ENCODE results near the gene SKA1.

SKA1 gene

DNA sequence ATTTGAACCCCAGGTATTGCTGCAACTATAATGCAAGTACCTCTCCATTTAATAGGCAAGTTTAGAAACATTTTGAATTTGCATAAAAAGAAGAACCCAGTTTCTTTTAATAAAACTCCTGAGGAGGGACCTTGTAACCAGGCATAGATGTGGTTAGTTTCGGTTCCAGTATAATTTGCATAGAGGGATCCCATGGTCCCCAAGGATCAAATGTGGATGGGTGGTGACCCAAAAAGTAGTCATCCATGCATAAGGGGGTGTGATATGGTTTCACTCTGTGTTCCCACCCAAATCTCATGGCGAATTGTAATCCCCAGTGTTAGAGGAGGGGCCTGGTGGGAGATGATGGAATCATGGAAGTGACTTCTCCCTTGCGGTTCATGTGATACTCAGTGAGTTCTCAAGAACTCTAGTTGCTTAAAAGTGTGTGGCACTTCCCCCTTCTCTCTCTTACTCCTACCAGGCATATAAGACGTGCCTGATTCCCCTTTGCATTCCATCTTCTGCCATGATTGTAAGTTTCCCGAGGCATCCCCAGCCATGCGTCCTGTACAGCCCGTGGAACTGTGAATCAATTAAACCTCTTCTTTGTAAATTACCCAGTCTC lies 40.2 kb upstream of the SKA1 start:
- H2BK120ac ChIP-seq (ENCODE audit: insufficient read depth, low read length, poor library complexity): no peak overlapping the region
- no peaks in the 10 kb centered on the region for H3K79me2 ChIP-seq (ENCODE audit: control insufficient read depth, insufficient read depth, low read length, poor library complexity)
- H3K79me1 ChIP-seq (ENCODE audit: low read length): no peaks in the 10 kb centered on the region
- no peak overlapping the region for H3K23ac ChIP-seq (ENCODE audit: low read length)
- H2BK5ac ChIP-seq (ENCODE audit: low read depth, low read length, poor library complexity): no peak overlapping the region
- no peak overlapping the region for H2BK12ac ChIP-seq (ENCODE audit: low read length)
- H3K4me3 ChIP-seq (ENCODE audit: low read depth, low read length): no peak overlapping the region
- DNase-seq: no peak
- H3K18ac ChIP-seq (ENCODE audit: low read length): no peak overlapping the region
- no peak overlapping the region for H4K91ac ChIP-seq (ENCODE audit: low read depth, low read length)
- no peak overlapping the region for H3K9ac ChIP-seq (ENCODE audit: low read length)
- H3K14ac ChIP-seq (ENCODE audit: low read length): no peak overlapping the region
- no peak overlapping the region for H3K27ac ChIP-seq (ENCODE audit: low read depth, low read length)
- no peaks in the 10 kb centered on the region for H3K9me3 ChIP-seq (ENCODE audit: insufficient read depth, low read depth, low read length)
- no peak overlapping the region for H4K8ac ChIP-seq (ENCODE audit: low read depth, low read length)
- H3K27me3 ChIP-seq (ENCODE audit: insufficient read depth, low read length): no peaks in the 10 kb centered on the region
- no peak overlapping the region for H2AK5ac ChIP-seq (ENCODE audit: low read length)
- no CpG with 5 or more reads among the region's 7 CpGs for WGBS (ENCODE audit: extremely low coverage, insufficient coverage, insufficient read length)
- H3K4ac ChIP-seq (ENCODE audit: low read depth, low read length): no peak overlapping the region
- H3K36me3 ChIP-seq (ENCODE audit: control insufficient read depth in 1 of 2, insufficient read depth in 2 of 2, low read length in 2 of 2): no peaks in the 10 kb centered on the region
- no peak overlapping the region for H2AFZ ChIP-seq (ENCODE audit: insufficient read depth, low read length, poor library complexity)
- no peak overlapping the region for H3K4me2 ChIP-seq (ENCODE audit: low read length)
- no peak overlapping the region for H4K12ac ChIP-seq (ENCODE audit: low read depth, low read length)
- H3K4me1 ChIP-seq (ENCODE audit: control insufficient read depth in 1 of 2, insufficient read depth in 2 of 2, low read length in 2 of 2): no peaks in the 10 kb centered on the region

DNA sequence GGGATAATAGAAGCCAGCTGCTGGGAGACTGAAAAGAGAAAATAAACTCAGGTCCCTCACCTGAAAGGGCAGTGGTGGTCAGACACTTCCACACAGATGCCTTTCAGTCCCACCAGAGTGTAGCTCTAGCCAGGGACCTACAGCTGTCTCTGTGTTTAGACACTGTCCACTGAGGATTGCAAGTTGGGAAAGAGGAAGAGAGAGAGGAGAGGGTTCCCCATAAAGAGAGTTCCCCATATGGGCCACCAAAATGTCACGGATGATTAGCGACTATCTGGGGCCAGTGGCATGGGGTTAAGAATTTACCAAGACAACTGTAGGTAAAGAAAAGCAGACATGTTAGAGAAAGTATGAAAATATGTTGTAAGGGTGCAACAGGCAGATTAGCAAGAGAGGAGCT lies 36.7 kb upstream of the SKA1 start:
- Histone ChIP-seq H3K79me2 (ENCODE audit: control insufficient read depth, insufficient read depth, low read length, poor library complexity) (no peaks in the 10 kb centered on the region), H3K79me1 (ENCODE audit: low read length) (no peaks in the 10 kb centered on the region), H3K23ac (ENCODE audit: low read length) (no peak overlapping the region), H3K27me3 (ENCODE audit: insufficient read depth, low read length) (no peaks in the 10 kb centered on the region), H3K4me1 (ENCODE audit: control insufficient read depth in 1 of 2, insufficient read depth in 2 of 2, low read length in 2 of 2) (no peaks in the 10 kb centered on the region), H2BK12ac (ENCODE audit: low read length) (no peak overlapping the region), H3K4me2 (ENCODE audit: low read length) (no peak overlapping the region), H3K14ac (ENCODE audit: low read length) (no peak overlapping the region), H3K9ac (ENCODE audit: low read length) (no peak overlapping the region), H4K91ac (ENCODE audit: low read depth, low read length) (no peak overlapping the region), H2BK120ac (ENCODE audit: insufficient read depth, low read length, poor library complexity) (no peak overlapping the region), H4K8ac (ENCODE audit: low read depth, low read length) (no peak overlapping the region), H3K18ac (ENCODE audit: low read length) (no peak overlapping the region), H2AK5ac (ENCODE audit: low read length) (no peak overlapping the region), H3K27ac (ENCODE audit: low read depth, low read length) (no peak overlapping the region), H3K4ac (ENCODE audit: low read depth, low read length) (no peak overlapping the region), H3K4me3 (ENCODE audit: low read depth, low read length) (no peak overlapping the region), H2BK5ac (ENCODE audit: low read depth, low read length, poor library complexity) (no peak overlapping the region), H2AFZ (ENCODE audit: insufficient read depth, low read length, poor library complexity) (no peak overlapping the region), H3K9me3 (ENCODE audit: insufficient read depth, low read depth, low read length) (no peaks in the 10 kb centered on the region), H3K36me3 (ENCODE audit: control insufficient read depth in 1 of 2, insufficient read depth in 2 of 2, low read length in 2 of 2) (no peaks in the 10 kb centered on the region), H4K12ac (ENCODE audit: low read depth, low read length) (no peak overlapping the region)
- DNase-seq: no peak
- WGBS (ENCODE audit: extremely low coverage, insufficient coverage, insufficient read length): no CpG with 5 or more reads among the region's 2 CpGs

DNA sequence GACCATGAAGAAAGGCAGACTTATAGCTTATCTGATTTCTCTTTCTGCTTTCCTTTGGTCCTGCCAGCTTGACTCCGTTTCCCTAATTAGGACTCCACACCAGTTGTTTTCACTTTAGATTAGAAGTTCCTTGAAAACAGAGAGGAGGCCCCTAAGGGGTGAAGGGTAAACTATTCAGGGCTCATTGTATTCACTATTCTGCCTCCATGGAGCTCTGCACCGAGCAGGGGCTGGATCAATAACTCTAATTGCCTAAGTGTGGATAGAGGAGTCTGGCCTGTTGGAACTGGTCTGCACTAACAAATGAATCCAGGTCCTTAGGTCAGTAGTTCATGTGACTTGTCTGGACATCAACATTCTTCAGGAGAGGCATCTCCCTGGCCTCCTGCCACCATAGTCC lies 36.1 kb upstream of the SKA1 start:
- H3K4ac ChIP-seq (ENCODE audit: low read depth, low read length): no peak overlapping the region
- H3K79me2 ChIP-seq (ENCODE audit: control insufficient read depth, insufficient read depth, low read length, poor library complexity): no peaks in the 10 kb centered on the region
- no peak overlapping the region for H4K91ac ChIP-seq (ENCODE audit: low read depth, low read length)
- H3K14ac ChIP-seq (ENCODE audit: low read length): no peak overlapping the region
- no peak overlapping the region for H2AFZ ChIP-seq (ENCODE audit: insufficient read depth, low read length, poor library complexity)
- no peak overlapping the region for H2BK120ac ChIP-seq (ENCODE audit: insufficient read depth, low read length, poor library complexity)
- no peak overlapping the region for H3K4me3 ChIP-seq (ENCODE audit: low read depth, low read length)
- H3K27ac ChIP-seq (ENCODE audit: low read depth, low read length): no peak overlapping the region
- no peaks in the 10 kb centered on the region for H3K4me1 ChIP-seq (ENCODE audit: control insufficient read depth in 1 of 2, insufficient read depth in 2 of 2, low read length in 2 of 2)
- no peaks in the 10 kb centered on the region for H3K9me3 ChIP-seq (ENCODE audit: insufficient read depth, low read depth, low read length)
- no peak overlapping the region for H2AK5ac ChIP-seq (ENCODE audit: low read length)
- H2BK12ac ChIP-seq (ENCODE audit: low read length): no peak overlapping the region
- H3K4me2 ChIP-seq (ENCODE audit: low read length): no peak overlapping the region
- no peak overlapping the region for H3K18ac ChIP-seq (ENCODE audit: low read length)
- H3K79me1 ChIP-seq (ENCODE audit: low read length): no peaks in the 10 kb centered on the region
- H3K27me3 ChIP-seq (ENCODE audit: insufficient read depth, low read length): no peaks in the 10 kb centered on the region
- H4K8ac ChIP-seq (ENCODE audit: low read depth, low read length): no peak overlapping the region
- DNase-seq: no peak
- WGBS (ENCODE audit: extremely low coverage, insufficient coverage, insufficient read length): no CpG with 5 or more reads among the region's 2 CpGs
- H3K9ac ChIP-seq (ENCODE audit: low read length): no peak overlapping the region
- no peak overlapping the region for H3K23ac ChIP-seq (ENCODE audit: low read length)
- no peaks in the 10 kb centered on the region for H3K36me3 ChIP-seq (ENCODE audit: control insufficient read depth in 1 of 2, insufficient read depth in 2 of 2, low read length in 2 of 2)
- no peak overlapping the region for H2BK5ac ChIP-seq (ENCODE audit: low read depth, low read length, poor library complexity)
- no peak overlapping the region for H4K12ac ChIP-seq (ENCODE audit: low read depth, low read length)

DNA sequence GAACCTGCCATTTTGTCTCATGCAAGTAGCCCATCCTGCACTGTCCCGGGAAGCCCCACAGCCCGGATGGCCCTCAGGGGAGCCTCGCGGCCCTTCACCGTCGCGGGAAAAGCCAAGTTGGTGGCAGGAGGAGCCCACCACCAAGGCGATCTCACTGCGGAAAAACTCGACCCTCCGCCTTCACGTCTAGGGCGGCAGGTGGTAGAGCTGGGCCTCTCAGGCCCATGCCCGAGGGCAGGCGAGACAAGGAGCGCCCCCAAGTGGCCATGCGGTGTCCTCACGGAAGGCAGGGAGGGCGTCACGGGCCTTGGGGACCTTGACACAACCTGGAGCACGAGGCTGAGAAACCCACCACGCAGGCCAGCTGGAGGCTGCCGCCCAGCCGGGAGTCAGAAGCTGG lies 34.8 kb upstream of the SKA1 start:
- H3K79me1 ChIP-seq (ENCODE audit: low read length): no peaks in the 10 kb centered on the region
- H3K9ac ChIP-seq (ENCODE audit: low read length): no peak overlapping the region
- no peak overlapping the region for H2BK12ac ChIP-seq (ENCODE audit: low read length)
- no peak overlapping the region for H3K18ac ChIP-seq (ENCODE audit: low read length)
- no peak for DNase-seq
- H3K14ac ChIP-seq (ENCODE audit: low read length): no peak overlapping the region
- no peaks in the 10 kb centered on the region for H3K27me3 ChIP-seq (ENCODE audit: insufficient read depth, low read length)
- no peak overlapping the region for H4K8ac ChIP-seq (ENCODE audit: low read depth, low read length)
- H3K4me2 ChIP-seq (ENCODE audit: low read length): no peak overlapping the region
- no peak overlapping the region for H2BK120ac ChIP-seq (ENCODE audit: insufficient read depth, low read length, poor library complexity)
- H2AFZ ChIP-seq (ENCODE audit: insufficient read depth, low read length, poor library complexity): no peak overlapping the region
- no peak overlapping the region for H2BK5ac ChIP-seq (ENCODE audit: low read depth, low read length, poor library complexity)
- no peaks in the 10 kb centered on the region for H3K4me1 ChIP-seq (ENCODE audit: control insufficient read depth in 1 of 2, insufficient read depth in 2 of 2, low read length in 2 of 2)
- H4K12ac ChIP-seq (ENCODE audit: low read depth, low read length): no peak overlapping the region
- no peaks in the 10 kb centered on the region for H3K36me3 ChIP-seq (ENCODE audit: control insufficient read depth in 1 of 2, insufficient read depth in 2 of 2, low read length in 2 of 2)
- H4K91ac ChIP-seq (ENCODE audit: low read depth, low read length): no peak overlapping the region
- no peak overlapping the region for H3K4ac ChIP-seq (ENCODE audit: low read depth, low read length)
- H3K79me2 ChIP-seq (ENCODE audit: control insufficient read depth, insufficient read depth, low read length, poor library complexity): no peaks in the 10 kb centered on the region
- WGBS (ENCODE audit: extremely low coverage, insufficient coverage, insufficient read length): no CpG with 5 or more reads among the region's 24 CpGs
- H3K9me3 ChIP-seq (ENCODE audit: insufficient read depth, low read depth, low read length): no peaks in the 10 kb centered on the region
- no peak overlapping the region for H3K27ac ChIP-seq (ENCODE audit: low read depth, low read length)
- H3K23ac ChIP-seq (ENCODE audit: low read length): no peak overlapping the region
- no peak overlapping the region for H3K4me3 ChIP-seq (ENCODE audit: low read depth, low read length)
- no peak overlapping the region for H2AK5ac ChIP-seq (ENCODE audit: low read length)
